ENCODE data around the gene NME9. TPM values are rescaled to one million over a fixed set of nuclear protein-coding genes. Genes with fewer than 3 reads are reported as not detected.

NME9 gene
- total RNA-seq, 1 experiment from 2014 or later = not detected

DNA sequence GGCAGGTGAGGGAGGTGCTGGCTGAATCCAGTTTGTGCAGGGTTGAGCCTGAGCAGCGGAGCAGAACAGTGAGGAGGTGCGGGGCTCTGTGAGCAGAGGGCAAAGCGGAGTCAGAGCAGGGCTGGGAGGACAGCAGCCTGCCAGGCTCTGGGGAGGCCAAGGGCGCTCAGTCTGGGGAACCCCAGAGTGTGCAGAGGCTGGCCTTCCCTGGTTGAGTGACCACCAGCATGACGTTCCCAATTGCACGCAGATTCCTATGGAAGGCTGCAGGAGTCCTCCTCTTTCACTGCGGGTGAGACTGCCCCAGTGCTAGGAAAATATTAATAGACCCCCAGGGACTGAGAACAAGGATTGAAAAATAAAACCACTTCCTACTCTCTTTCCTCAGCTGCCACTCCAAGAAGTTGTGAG lies 31.9 kb upstream of the NME9 start:
- Histone ChIP-seq H3K27ac (ENCODE audit: low read length) (no peak overlapping the region), H3K27me3 (ENCODE audit: control insufficient read depth, insufficient read depth, low read length) (no peaks in the 10 kb centered on the region), H3K9me3 (ENCODE audit: control insufficient read depth, insufficient read depth, low read depth, low read length) (no peaks in the 10 kb centered on the region), H3K36me3 (ENCODE audit: control insufficient read depth, insufficient read depth, low read length) (no peaks in the 10 kb centered on the region), H3K4me3 (ENCODE audit: low read depth in 2 of 2, low read length in 2 of 2) (no peak overlapping the region), H3K4me1 (ENCODE audit: control insufficient read depth, insufficient read depth, low read length) (no peaks in the 10 kb centered on the region)
- in situ Hi-C loops (cut with HindIII; ENCODE audit: low pct_unique_long_range_greater_than_20kb, low sequenced_read_pairs) (no loop called here), intact Hi-C loops (cut with micrococcal nuclease; ENCODE audit: unreplicated experiment) (no loop called here)
- ChIA-PET CTCF (no interaction called here), POLR2A (no interaction called here)
- DNase-seq (ENCODE audit: low read depth, low spot score) (no peak), ATAC-seq (no peak)
- TF ChIP-seq TCF7L2 (IDR thresholded peaks at IDR 0.05; ENCODE audit: low read depth, low read length) (no peak), POLR2AphosphoS5 (IDR thresholded peaks at IDR 0.05; ENCODE audit: low read depth, low read length) (no peak), SIN3A (IDR thresholded peaks at IDR 0.05; ENCODE audit: borderline replicate concordance, insufficient read depth, low read depth, low read length) (no peak)
- TF ChIP-seq, protein P1, sequence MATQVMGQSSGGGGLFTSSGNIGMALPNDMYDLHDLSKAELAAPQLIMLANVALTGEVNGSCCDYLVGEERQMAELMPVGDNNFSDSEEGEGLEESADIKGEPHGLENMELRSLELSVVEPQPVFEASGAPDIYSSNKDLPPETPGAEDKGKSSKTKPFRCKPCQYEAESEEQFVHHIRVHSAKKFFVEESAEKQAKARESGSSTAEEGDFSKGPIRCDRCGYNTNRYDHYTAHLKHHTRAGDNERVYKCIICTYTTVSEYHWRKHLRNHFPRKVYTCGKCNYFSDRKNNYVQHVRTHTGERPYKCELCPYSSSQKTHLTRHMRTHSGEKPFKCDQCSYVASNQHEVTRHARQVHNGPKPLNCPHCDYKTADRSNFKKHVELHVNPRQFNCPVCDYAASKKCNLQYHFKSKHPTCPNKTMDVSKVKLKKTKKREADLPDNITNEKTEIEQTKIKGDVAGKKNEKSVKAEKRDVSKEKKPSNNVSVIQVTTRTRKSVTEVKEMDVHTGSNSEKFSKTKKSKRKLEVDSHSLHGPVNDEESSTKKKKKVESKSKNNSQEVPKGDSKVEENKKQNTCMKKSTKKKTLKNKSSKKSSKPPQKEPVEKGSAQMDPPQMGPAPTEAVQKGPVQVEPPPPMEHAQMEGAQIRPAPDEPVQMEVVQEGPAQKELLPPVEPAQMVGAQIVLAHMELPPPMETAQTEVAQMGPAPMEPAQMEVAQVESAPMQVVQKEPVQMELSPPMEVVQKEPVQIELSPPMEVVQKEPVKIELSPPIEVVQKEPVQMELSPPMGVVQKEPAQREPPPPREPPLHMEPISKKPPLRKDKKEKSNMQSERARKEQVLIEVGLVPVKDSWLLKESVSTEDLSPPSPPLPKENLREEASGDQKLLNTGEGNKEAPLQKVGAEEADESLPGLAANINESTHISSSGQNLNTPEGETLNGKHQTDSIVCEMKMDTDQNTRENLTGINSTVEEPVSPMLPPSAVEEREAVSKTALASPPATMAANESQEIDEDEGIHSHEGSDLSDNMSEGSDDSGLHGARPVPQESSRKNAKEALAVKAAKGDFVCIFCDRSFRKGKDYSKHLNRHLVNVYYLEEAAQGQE (IDR thresholded peaks at IDR 0.05; ENCODE audit: insufficient read depth in 1 of 2, low read depth in 2 of 2, low read length in 1 of 2) = no peak
- TF ChIP-seq, protein P2, sequence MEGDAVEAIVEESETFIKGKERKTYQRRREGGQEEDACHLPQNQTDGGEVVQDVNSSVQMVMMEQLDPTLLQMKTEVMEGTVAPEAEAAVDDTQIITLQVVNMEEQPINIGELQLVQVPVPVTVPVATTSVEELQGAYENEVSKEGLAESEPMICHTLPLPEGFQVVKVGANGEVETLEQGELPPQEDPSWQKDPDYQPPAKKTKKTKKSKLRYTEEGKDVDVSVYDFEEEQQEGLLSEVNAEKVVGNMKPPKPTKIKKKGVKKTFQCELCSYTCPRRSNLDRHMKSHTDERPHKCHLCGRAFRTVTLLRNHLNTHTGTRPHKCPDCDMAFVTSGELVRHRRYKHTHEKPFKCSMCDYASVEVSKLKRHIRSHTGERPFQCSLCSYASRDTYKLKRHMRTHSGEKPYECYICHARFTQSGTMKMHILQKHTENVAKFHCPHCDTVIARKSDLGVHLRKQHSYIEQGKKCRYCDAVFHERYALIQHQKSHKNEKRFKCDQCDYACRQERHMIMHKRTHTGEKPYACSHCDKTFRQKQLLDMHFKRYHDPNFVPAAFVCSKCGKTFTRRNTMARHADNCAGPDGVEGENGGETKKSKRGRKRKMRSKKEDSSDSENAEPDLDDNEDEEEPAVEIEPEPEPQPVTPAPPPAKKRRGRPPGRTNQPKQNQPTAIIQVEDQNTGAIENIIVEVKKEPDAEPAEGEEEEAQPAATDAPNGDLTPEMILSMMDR (IDR thresholded peaks at IDR 0.05) = no peak
- no TSS peak for BruUV-seq (replicated peaks)

GRCh38 chr3:138360869-138361525 lies 31.3 kb upstream of the NME9 start:
- no TSS peak for BruUV-seq (replicated peaks)
- Histone ChIP-seq H3K27me3 (ENCODE audit: control insufficient read depth, insufficient read depth, low read length) (no peaks in the 10 kb centered on the region), H3K4me3 (ENCODE audit: low read depth in 2 of 2, low read length in 2 of 2) (no peak overlapping the region), H3K27ac (ENCODE audit: low read length) (no peak overlapping the region), H3K4me1 (ENCODE audit: control insufficient read depth, insufficient read depth, low read length) (no peaks in the 10 kb centered on the region), H3K9me3 (ENCODE audit: control insufficient read depth, insufficient read depth, low read depth, low read length) (no peaks in the 10 kb centered on the region), H3K36me3 (ENCODE audit: control insufficient read depth, insufficient read depth, low read length) (no peaks in the 10 kb centered on the region)
- ChIA-PET POLR2A (no interaction called here), CTCF (interaction anchor here (0.5 kb wide), 1 partner anchor 20 kb away, joined by 6 read pairs; no protein-coding TSS in a partner anchor)
- ATAC-seq (no peak), DNase-seq (ENCODE audit: low read depth, low spot score) (no peak)
- in situ Hi-C loops (cut with HindIII; ENCODE audit: low pct_unique_long_range_greater_than_20kb, low sequenced_read_pairs) = no loop called here
- intact Hi-C loops (cut with micrococcal nuclease; ENCODE audit: unreplicated experiment) = no loop called here
- no peak for TF ChIP-seq POLR2AphosphoS5 (IDR thresholded peaks at IDR 0.05; ENCODE audit: low read depth, low read length)
- TF ChIP-seq TCF7L2 (IDR thresholded peaks at IDR 0.05; ENCODE audit: low read depth, low read length) = no peak
- TF ChIP-seq, protein P2 (IDR thresholded peaks at IDR 0.05) = no peak
- TF ChIP-seq, protein P1 (IDR thresholded peaks at IDR 0.05; ENCODE audit: insufficient read depth in 1 of 2, low read depth in 2 of 2, low read length in 1 of 2) = no peak
- no peak for TF ChIP-seq SIN3A (IDR thresholded peaks at IDR 0.05; ENCODE audit: borderline replicate concordance, insufficient read depth, low read depth, low read length)

Data from Panc1 (cell line).